Loucy (cell line): ENCODE measurements around the gene CFAP58.

Source experiments
- H2AFZ ChIP-seq: fragments of 200-600 bp; sonication (generic); 2 replicates; pipeline ENCODE4 v1.6.0; 2016; ENCODE audit warnings: antibody characterized with exemption, mild to moderate bottlenecking, low read length, moderate library complexity
- H3F3A ChIP-seq: fragments of 200-600 bp; 2 replicates; pipeline ENCODE4 v1.6.0; 2016; ENCODE audit warnings: antibody characterized with exemption, low read depth, mild to moderate bottlenecking
- H3K27me3 ChIP-seq: fragments of 200-600 bp; sonication (generic); 2 replicates; pipeline ENCODE4 v1.6.1; 2014; ENCODE audit warnings: low read length, mild to moderate bottlenecking; ENCODE audit not compliant: insufficient read depth, poor library complexity, severe bottlenecking
- H3K36me3 ChIP-seq: fragments of 200-600 bp; sonication (generic); 2 replicates; pipeline ENCODE4 v1.6.1; 2016; ENCODE audit warnings: low read length; ENCODE audit not compliant: insufficient read depth
- H3K4me1 ChIP-seq: fragments of 200-600 bp; sonication (generic); 2 replicates; pipeline ENCODE4 v1.5.1; 2014; ENCODE audit warnings: low read length, mild to moderate bottlenecking; ENCODE audit not compliant: insufficient read depth, poor library complexity, severe bottlenecking
- H3K4me2 ChIP-seq: fragments of 200-600 bp; sonication (generic); 2 replicates; pipeline ENCODE4 v1.6.0; 2014; ENCODE audit warnings: antibody characterized with exemption, low read length, low read depth, mild to moderate bottlenecking; ENCODE audit not compliant: poor library complexity, severe bottlenecking
- H3K4me3 ChIP-seq: fragments of 200-600 bp; sonication (generic); 2 replicates; pipeline ENCODE4 v1.5.1; 2014; ENCODE audit warnings: low read length, mild to moderate bottlenecking, mixed read lengths; ENCODE audit not compliant: poor library complexity, severe bottlenecking
- H3K79me2 ChIP-seq: fragments of 200-600 bp; sonication (generic); 2 replicates; pipeline ENCODE4 v1.6.1; 2014; ENCODE audit warnings: low read length; ENCODE audit not compliant: insufficient read depth
- H3K9ac ChIP-seq: fragments of 200-600 bp; sonication (generic); 2 replicates; pipeline ENCODE4 v1.6.0; 2014; ENCODE audit warnings: mild to moderate bottlenecking, low read depth, low read length, moderate library complexity; ENCODE audit not compliant: poor library complexity, severe bottlenecking
- H3K9me2 ChIP-seq: fragments of 200-600 bp; sonication (generic); replicated peaks from 2 replicates; pipeline ENCODE4 v1.6.1; 2016; ENCODE audit warnings: low read depth, low read length, mixed read lengths
- H3K9me3 ChIP-seq: fragments of 200-600 bp; sonication (generic); 2 replicates; pipeline ENCODE4 v1.6.1; 2014; ENCODE audit warnings: mild to moderate bottlenecking, antibody characterized with exemption, low read length, low read depth; ENCODE audit not compliant: insufficient read depth
- H4K20me1 ChIP-seq: fragments of 200-600 bp; sonication (generic); 2 replicates; pipeline ENCODE4 v1.6.0; 2014; ENCODE audit warnings: antibody characterized with exemption, low read length, mild to moderate bottlenecking; ENCODE audit not compliant: insufficient read depth, poor library complexity, severe bottlenecking
- EZH2phosphoT487 ChIP-seq: fragments of 200-600 bp; IDR thresholded peaks from 2 replicates; pipeline ENCODE4 v1.6.1; 2018; ENCODE audit warnings: antibody characterized with exemption, mild to moderate bottlenecking, moderate library complexity, borderline replicate concordance
- TF ChIP-seq, protein P1 (sequence below): fragments of 200-600 bp; sonication (generic); conservative IDR thresholded peaks from 2 replicates; pipeline ENCODE4 v1.5.1; 2014; ENCODE audit warnings: mild to moderate bottlenecking, antibody characterized with exemption, low read length

The CFAP58 gene

GRCh38 chr10:104309980-104310978 lies 43.4 kb upstream of the CFAP58 start:
- Histone ChIP-seq H3K9me2 (no peaks in the 10 kb centered on the region), H3K27me3 (no peaks in the 10 kb centered on the region), H4K20me1 (peaks cover 36% of the 10 kb centered on the region), H3K4me1 (peaks cover 12% of the 10 kb centered on the region), H2AFZ (no peak overlapping the region), H3K36me3 (peaks cover 60% of the 10 kb centered on the region; the same call in 1 of the 2 replicates), H3K79me2 (peaks cover 22% of the 10 kb centered on the region; the same call in 1 of the 2 replicates), H3F3A (no peaks in the 10 kb centered on the region), H3K4me3 (no peak overlapping the region), H3K9ac (no peak overlapping the region), H3K9me3 (no peaks in the 10 kb centered on the region), H3K4me2 (no peak overlapping the region)
- TF ChIP-seq, protein P1, sequence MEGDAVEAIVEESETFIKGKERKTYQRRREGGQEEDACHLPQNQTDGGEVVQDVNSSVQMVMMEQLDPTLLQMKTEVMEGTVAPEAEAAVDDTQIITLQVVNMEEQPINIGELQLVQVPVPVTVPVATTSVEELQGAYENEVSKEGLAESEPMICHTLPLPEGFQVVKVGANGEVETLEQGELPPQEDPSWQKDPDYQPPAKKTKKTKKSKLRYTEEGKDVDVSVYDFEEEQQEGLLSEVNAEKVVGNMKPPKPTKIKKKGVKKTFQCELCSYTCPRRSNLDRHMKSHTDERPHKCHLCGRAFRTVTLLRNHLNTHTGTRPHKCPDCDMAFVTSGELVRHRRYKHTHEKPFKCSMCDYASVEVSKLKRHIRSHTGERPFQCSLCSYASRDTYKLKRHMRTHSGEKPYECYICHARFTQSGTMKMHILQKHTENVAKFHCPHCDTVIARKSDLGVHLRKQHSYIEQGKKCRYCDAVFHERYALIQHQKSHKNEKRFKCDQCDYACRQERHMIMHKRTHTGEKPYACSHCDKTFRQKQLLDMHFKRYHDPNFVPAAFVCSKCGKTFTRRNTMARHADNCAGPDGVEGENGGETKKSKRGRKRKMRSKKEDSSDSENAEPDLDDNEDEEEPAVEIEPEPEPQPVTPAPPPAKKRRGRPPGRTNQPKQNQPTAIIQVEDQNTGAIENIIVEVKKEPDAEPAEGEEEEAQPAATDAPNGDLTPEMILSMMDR: no peak
- no peak for TF ChIP-seq EZH2phosphoT487

DNA sequence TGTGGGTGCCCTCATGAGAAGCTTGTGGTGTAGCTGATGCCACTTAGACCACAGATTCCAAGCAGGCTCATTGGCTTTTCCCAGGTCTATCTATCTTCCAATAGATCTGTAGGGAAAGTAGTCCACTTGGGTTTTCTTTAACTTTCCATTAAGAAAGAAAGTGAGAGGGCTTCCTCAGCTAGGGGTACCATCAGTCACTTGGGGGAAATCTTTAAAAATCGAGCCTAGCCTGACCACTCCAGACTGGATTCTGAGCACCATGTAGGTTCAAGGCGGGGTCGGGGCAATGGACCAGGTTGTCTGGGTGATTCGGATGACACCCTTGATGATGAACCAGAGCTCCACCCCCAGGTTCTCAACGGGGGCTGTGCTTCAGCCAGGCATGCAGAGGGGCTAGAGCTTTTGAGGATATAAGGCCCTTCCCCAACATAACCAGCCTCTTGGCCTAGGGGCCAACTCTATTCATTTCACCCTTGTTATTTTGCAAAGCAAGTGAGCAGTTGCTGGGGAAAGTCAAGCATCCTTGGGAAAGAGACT lies 42.4 kb upstream of the CFAP58 start:
- H3K79me2 ChIP-seq: peaks cover 32% of the 10 kb centered on the region; the same call in 1 of the 2 replicates
- peaks cover 70% of the 10 kb centered on the region; the same call in 1 of the 2 replicates for H3K36me3 ChIP-seq
- H3K9me3 ChIP-seq: no peaks in the 10 kb centered on the region
- no peak overlapping the region for H3K4me3 ChIP-seq
- peaks cover 46% of the 10 kb centered on the region for H4K20me1 ChIP-seq
- TF ChIP-seq, protein P1: no peak
- no peak for TF ChIP-seq EZH2phosphoT487
- H3K4me2 ChIP-seq: no peak overlapping the region
- H3K27me3 ChIP-seq: no peaks in the 10 kb centered on the region
- no peaks in the 10 kb centered on the region for H3K9me2 ChIP-seq
- no peak overlapping the region for H2AFZ ChIP-seq
- H3F3A ChIP-seq: no peaks in the 10 kb centered on the region
- H3K4me1 ChIP-seq: peaks cover 12% of the 10 kb centered on the region
- H3K9ac ChIP-seq: no peak overlapping the region

DNA sequence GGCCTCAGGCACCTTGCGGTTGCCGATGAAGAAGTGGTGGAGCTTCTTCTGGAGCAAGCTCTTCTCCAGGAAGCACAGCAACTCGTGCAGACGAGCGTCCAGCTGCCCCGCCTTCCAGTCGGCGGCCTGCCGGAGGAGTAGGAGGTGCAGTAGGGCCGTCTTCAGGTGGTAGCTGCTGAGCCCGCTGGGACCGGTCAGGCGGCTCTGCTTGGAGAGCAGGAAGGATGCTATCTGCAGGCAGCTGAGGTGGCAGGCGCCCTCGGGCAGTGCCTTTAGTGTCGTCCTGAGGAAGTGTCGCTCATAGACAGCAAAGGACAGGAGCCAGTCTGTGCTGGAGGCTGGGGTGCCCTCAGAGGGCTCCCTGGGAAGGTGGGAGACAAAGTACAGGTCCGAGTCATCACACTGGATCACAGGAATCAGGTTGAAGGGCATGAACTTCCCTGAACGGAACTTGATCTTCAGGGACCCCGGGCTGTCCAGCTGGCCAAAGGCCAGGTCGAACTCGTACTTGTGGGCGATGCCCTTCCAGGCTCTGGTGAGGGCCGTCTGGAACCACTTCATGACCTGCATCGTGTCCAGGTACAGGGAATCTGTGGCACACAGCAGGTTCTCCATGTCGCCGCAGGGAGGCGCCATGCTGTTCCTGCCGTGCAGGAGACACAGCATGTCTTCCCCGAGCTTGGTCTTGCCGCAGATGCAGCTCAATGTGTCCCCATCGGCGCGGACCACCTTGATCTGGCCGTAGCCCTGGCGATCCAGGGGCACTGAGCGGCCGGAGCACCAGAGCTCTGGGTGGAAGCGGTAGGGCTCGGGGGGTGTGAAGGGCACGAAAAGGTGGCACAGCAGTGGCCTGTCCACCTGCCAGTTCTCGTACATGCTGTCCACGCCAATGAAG lies 38.8 kb upstream of the CFAP58 start:
- TF ChIP-seq, protein P1: no peak
- TF ChIP-seq EZH2phosphoT487: no peak
- H3K9me3 ChIP-seq: no peaks in the 10 kb centered on the region
- no peak overlapping the region for H3K4me2 ChIP-seq
- H3K27me3 ChIP-seq: no peaks in the 10 kb centered on the region
- H3K4me1 ChIP-seq: no peaks in the 10 kb centered on the region
- H3K36me3 ChIP-seq: peaks cover 77% of the 10 kb centered on the region; the same call in 1 of the 2 replicates
- no peak overlapping the region for H3K4me3 ChIP-seq
- no peak overlapping the region for H3K9ac ChIP-seq
- H3K9me2 ChIP-seq: no peaks in the 10 kb centered on the region
- H4K20me1 ChIP-seq: peaks cover 73% of the 10 kb centered on the region
- no peaks in the 10 kb centered on the region for H3F3A ChIP-seq
- H3K79me2 ChIP-seq: peaks cover 68% of the 10 kb centered on the region
- H2AFZ ChIP-seq: no peak overlapping the region
